DND-41 (cell line): ENCODE results near the gene P2RX2.

Experiments
- CTCF ChIP-seq: IDR thresholded peaks from 2 replicates; pipeline ENCODE4 v1.5.1; 2012; ENCODE audit warnings: borderline replicate concordance, low read length, moderate library complexity, mild to moderate bottlenecking; ENCODE audit not compliant: poor library complexity, severe bottlenecking; ENCODE audit errors: extremely low read depth
- EZH2 ChIP-seq: IDR thresholded peaks from 3 replicates; pipeline ENCODE4 v1.6.1; 2012; ENCODE audit warnings: borderline replicate concordance, low read depth, mild to moderate bottlenecking, moderate library complexity, low read length, inconsistent platforms; ENCODE audit not compliant: severe bottlenecking

- TF ChIP-seq CTCF (no peak), EZH2 (no peak)
These were observed 30.8 kb upstream of the P2RX2 start for GRCh38 chr12:132587781-132588180.
